GM23248 (cell line): ENCODE results near the gene MMP24OS. TPM values are rescaled to one million over a fixed set of nuclear protein-coding genes. Genes with fewer than 3 reads are reported as not detected.
A peak's percentile ranks its signal among the peaks of the same experiment; 100 is the strongest.
"Not testable (repeated sequence)": the region's sequence is repeated elsewhere in the genome, so short reads cannot be mapped to it uniquely, and the experiment has no call there.

Experiments used
- DNase-seq: peaks from one replicate; pipeline ENCODE4 v3.0.0-alpha.2; 2015
- H2AFZ ChIP-seq: fragments of 200-600 bp; sonication (generic); 2 replicates; pipeline ENCODE4 v1.6.1; 2016; ENCODE audit warnings: antibody characterized with exemption
- H3F3A ChIP-seq: fragments of 200-600 bp; sonication (generic); 2 replicates; pipeline ENCODE4 v1.6.1; 2016; ENCODE audit warnings: mild to moderate bottlenecking, antibody characterized with exemption, mixed run types; ENCODE audit not compliant: insufficient read depth
- H3K27ac ChIP-seq: fragments of 200-600 bp; sonication (generic); 2 replicates; pipeline ENCODE4 v1.5.1; 2016; ENCODE audit warnings: mild to moderate bottlenecking
- H3K27me3 ChIP-seq: fragments of 200-600 bp; sonication (generic); replicated peaks from 2 replicates; pipeline ENCODE4 v1.6.1; 2016; ENCODE audit warnings: mild to moderate bottlenecking; ENCODE audit not compliant: insufficient read depth
- H3K36me3 ChIP-seq: fragments of 200-600 bp; sonication (generic); 2 replicates; pipeline ENCODE4 v1.6.1; 2016; ENCODE audit warnings: low read depth, mild to moderate bottlenecking
- H3K4me1 ChIP-seq: fragments of 200-600 bp; sonication (generic); 2 replicates; pipeline ENCODE4 v1.6.1; 2016; ENCODE audit warnings: mild to moderate bottlenecking; ENCODE audit not compliant: insufficient read depth
- H3K4me2 ChIP-seq: fragments of 200-600 bp; sonication (generic); one replicate; pipeline ENCODE4 v1.6.1; 2016; ENCODE audit warnings: mild to moderate bottlenecking; ENCODE audit not compliant: unreplicated experiment
- H3K4me3 ChIP-seq: fragments of 200-600 bp; sonication (generic); 2 replicates; pipeline ENCODE4 v1.5.1; 2016; ENCODE audit warnings: mild to moderate bottlenecking
- H3K79me2 ChIP-seq: fragments of 200-600 bp; sonication (generic); 2 replicates; pipeline ENCODE4 v1.6.1; 2016; ENCODE audit warnings: mild to moderate bottlenecking; ENCODE audit not compliant: insufficient read depth
- H3K9ac ChIP-seq: fragments of 200-600 bp; sonication (generic); 2 replicates; pipeline ENCODE4 v1.6.1; 2016; ENCODE audit warnings: mild to moderate bottlenecking
- H3K9me2 ChIP-seq: fragments of 200-600 bp; sonication (generic); 2 replicates; pipeline ENCODE4 v1.6.1; 2016; ENCODE audit warnings: mixed run types, mild to moderate bottlenecking, moderate library complexity; ENCODE audit not compliant: insufficient read depth
- H3K9me3 ChIP-seq: fragments of 200-600 bp; sonication (generic); one replicate; pipeline ENCODE4 v1.6.1; 2017; ENCODE audit warnings: low read depth
- H4K20me1 ChIP-seq: fragments of 200-600 bp; sonication (generic); 2 replicates; pipeline ENCODE4 v1.6.0; 2016; ENCODE audit not compliant: insufficient read depth
- EZH2 ChIP-seq: fragments of 200-600 bp; sonication (generic); IDR thresholded peaks from 2 replicates; pipeline ENCODE4 v1.6.1; 2018; ENCODE audit warnings: antibody characterized with exemption, mild to moderate bottlenecking; ENCODE audit not compliant: insufficient read depth, poor library complexity, severe bottlenecking
- EZH2phosphoT487 ChIP-seq: fragments of 200-600 bp; sonication (generic); IDR thresholded peaks from 2 replicates; pipeline ENCODE4 v1.6.1; 2018; ENCODE audit warnings: antibody characterized with exemption, moderate library complexity, mild to moderate bottlenecking, low read depth; ENCODE audit not compliant: insufficient read depth
- WGBS, 2 experiments: methylation state at CpG; one replicate each; pipeline ENCODE4 v1.1.6; 2015 to 2017; ENCODE audit warnings: low lambda C conversion rate in 2 of 2, low coverage in 1 of 2; ENCODE audit errors: missing lambda C conversion rate in 2 of 2; 5-methylcytosine and 5-hydroxymethylcytosine counted together
- in situ Hi-C: fragments of 300-500 bp; cut with MboI; formaldehyde crosslinking; loops from 2 replicates; pipeline ENCODE4 v1.15.0; 2020
- polyA plus RNA-seq: library from polyadenylated mRNA; unstranded; fragments of >200 nt; fragmentation: Nextera tagmentation; extraction: Ambion mirVana; gene quantifications from 2 replicates; pipeline ENCODE4 v1.2.1, GENCODE V29; 2016
- total RNA-seq: library from RNA; depleted of rRNA; stranded (reverse); fragments of >200 nt; shearing (Covaris generic); gene quantifications from 2 replicates; pipeline ENCODE4 v1.2.3, GENCODE V29; 2014

The MMP24OS gene
- total and polyA plus RNA-seq, 2 experiments from 2014 or later = 26.8 to 81.7 TPM

DNA sequence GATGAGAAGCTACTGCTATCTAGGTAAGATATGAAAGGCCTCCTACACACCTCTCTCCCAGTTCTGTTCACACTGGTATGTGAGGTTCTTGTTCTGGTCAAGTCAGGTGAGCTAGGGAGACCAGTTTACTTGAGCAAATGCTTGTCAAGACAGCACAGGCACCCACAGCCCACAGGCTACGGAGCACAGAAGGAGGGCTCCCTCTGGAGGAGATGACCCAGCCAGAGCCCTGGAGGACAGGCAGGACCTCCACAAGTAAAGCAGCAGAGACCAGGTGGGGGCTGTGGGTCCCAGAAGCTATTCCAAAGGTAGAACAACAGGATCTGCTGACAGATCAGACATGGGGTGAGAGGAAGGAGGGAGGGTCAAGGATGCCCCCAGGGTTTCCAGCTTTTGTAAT is 13.2 kb downstream of the MMP24OS start:
- DNase-seq = peak; percentile 20
- in situ Hi-C loops = no loop called here
- Histone ChIP-seq H3K27me3 (no peaks in the 10 kb centered on the region), H3K4me1 (peaks cover 7% of the 10 kb centered on the region; the same call in 1 of the 2 replicates), H2AFZ (no peak overlapping the region), H3K27ac (no peak overlapping the region), H3K4me3 (no peak overlapping the region), H3K4me2 (no peak overlapping the region), H3F3A (no peaks in the 10 kb centered on the region), H4K20me1 (no peaks in the 10 kb centered on the region), H3K9me3 (no peaks in the 10 kb centered on the region), H3K9me2 (no peaks in the 10 kb centered on the region), H3K9ac (no peak overlapping the region), H3K36me3 (no peaks in the 10 kb centered on the region), H3K79me2 (no peaks in the 10 kb centered on the region)
- WGBS, 2 experiments = 76 to 89% methylated on average over 1 of the region's 1 CpG
- TF ChIP-seq EZH2phosphoT487 = no peak
- TF ChIP-seq EZH2 = no peak

DNA sequence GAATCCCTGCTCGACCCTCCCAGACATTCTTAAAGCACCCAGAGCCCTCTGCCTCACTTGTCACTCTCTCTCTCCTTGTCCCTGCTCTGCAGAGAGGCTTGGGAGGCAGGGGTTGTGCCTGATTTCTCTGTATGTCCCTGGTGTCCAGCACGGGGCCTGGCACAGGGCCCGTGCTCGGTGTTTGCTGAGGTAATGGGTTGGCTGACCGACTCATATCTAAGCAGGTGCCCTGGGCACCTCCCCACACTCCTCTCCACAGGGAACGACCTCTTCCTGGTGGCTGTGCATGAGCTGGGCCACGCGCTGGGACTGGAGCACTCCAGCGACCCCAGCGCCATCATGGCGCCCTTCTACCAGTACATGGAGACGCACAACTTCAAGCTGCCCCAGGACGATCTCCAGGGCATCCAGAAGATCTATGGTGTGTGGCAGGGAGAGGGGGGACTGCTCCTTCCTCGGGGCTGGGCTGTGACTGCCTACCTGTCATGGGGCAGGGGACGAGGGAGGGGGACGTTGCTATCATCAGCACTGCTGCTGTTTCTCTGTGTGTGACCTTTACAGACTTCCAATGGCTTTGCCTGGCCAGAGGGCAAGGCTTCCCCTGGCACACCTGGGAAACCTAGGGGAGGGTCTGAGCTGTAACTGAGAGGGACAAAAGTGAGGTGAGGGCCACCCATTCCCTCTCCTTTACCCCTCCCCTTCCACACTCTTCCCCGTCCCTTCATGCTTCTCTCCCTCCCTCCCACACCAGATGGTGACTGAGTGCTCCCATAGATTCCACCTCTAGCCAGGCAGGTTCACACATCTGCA is 14.2 kb downstream of the MMP24OS start:
- no peaks in the 10 kb centered on the region for H3K9me3 ChIP-seq
- H3K79me2 ChIP-seq = no peaks in the 10 kb centered on the region
- no peak overlapping the region for H2AFZ ChIP-seq
- no peaks in the 10 kb centered on the region for H4K20me1 ChIP-seq
- no peak overlapping the region for H3K9ac ChIP-seq
- in situ Hi-C loops = no loop called here
- H3K4me3 ChIP-seq = 0 out of 2 replicates have a peak overlapping the region, but pooled peaks have one; percentile 7
- H3K4me2 ChIP-seq = peak overlapping the region; percentile 70
- no peak for TF ChIP-seq EZH2
- H3K27ac ChIP-seq = 0 out of 2 replicates have a peak overlapping the region, but pooled peaks have one; percentile 17
- H3F3A ChIP-seq = no peaks in the 10 kb centered on the region
- no peak for DNase-seq
- H3K4me1 ChIP-seq = peaks cover 7% of the 10 kb centered on the region; the same call in 1 of the 2 replicates
- 78 to 86% methylated on average over 17 of the region's 17 CpGs for WGBS, 2 experiments
- no peaks in the 10 kb centered on the region for H3K27me3 ChIP-seq
- H3K36me3 ChIP-seq = no peaks in the 10 kb centered on the region
- H3K9me2 ChIP-seq = no peaks in the 10 kb centered on the region

DNA sequence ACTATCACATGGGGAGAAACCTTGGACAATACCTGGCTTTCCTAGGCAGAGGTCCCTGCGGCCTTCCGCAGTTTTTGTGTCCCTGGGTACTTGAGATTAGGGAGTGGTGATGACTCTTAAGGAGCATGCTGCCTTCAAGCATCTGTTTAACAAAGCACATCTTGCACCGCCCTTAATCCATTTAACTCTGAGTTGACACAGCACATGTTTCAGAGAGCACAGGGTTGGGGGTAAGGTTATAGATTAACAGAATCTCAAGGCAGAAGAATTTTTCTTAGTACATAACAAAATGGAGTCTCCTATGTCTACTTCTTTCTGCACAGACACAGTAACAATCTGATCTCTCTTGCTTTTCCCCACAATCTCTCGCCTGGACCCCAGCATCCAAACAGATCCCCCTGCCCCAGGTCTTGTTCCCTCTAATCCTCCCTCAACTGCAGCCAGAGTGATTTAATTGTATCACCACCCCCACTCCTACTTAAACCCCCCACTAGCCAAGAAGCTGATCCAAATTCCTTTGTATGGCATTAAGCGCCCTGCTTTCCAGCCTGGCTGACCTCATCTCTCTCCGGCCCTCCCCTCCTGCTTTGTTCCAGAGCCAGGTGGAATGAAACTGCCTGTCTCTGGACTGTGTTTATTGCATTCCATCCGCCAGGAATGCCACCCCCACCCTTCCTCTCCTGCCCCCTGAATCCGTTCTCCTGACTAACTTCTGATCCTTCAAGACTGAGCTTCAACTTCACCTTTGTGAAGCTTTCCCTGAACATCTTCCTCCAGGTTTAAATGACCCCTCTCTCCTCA is 15.0 kb downstream of the MMP24OS start:
- H3K9me3 ChIP-seq, H3K36me3 ChIP-seq, H3K9me2 ChIP-seq, H2AFZ ChIP-seq, H3K27me3 ChIP-seq, H4K20me1 ChIP-seq, H3F3A ChIP-seq, H3K79me2 ChIP-seq, H3K4me1 ChIP-seq, H3K9ac ChIP-seq, in situ Hi-C loops: not testable (repeated sequence)
- Histone ChIP-seq H3K4me3 (0 out of 2 replicates have a peak overlapping the region, but pooled peaks have one; percentile 7), H3K4me2 (peak overlapping the region; percentile 70), H3K27ac (0 out of 2 replicates have a peak overlapping the region, but pooled peaks have one; percentile 17)
- WGBS, 2 experiments = 11 to 17% methylated on average over 5 of the region's 8 CpGs
- DNase-seq = peak; percentile 82

DNA sequence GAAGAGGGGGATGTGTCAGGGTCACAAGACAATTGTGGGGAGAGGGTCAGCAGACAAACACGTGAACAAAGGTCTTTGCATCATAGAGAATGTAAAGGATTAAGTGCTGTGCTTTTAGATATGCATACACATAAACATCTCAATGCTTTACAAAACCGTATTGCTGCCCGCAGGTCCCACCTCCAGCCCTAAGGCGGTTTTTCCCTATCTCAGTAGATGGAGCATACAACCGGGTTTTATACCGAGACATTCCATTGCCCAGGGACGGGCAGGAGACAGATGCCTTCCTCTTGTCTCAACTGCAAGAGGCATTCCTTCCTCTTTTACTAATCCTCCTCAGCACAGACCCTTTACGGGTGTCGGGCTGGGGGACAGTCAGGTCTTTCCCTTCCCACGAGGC is 15.6 kb downstream of the MMP24OS start:
- H3K9me3 ChIP-seq, H3K79me2 ChIP-seq, in situ Hi-C loops, H3K36me3 ChIP-seq, H3K4me1 ChIP-seq, DNase-seq, H3F3A ChIP-seq, H3K27ac ChIP-seq, H3K9ac ChIP-seq, H3K27me3 ChIP-seq, H4K20me1 ChIP-seq, H3K4me3 ChIP-seq, H3K9me2 ChIP-seq, H2AFZ ChIP-seq, H3K4me2 ChIP-seq: not testable (repeated sequence)
- WGBS, 2 experiments = 70 to 78% methylated on average over 7 to 8 of the region's 10 CpGs
